Loucy (cell line): Measurements from ENCODE around the gene PRRG3.

Source experiments
- H2AFZ ChIP-seq: fragments of 200-600 bp; sonication (generic); 2 replicates; pipeline ENCODE4 v1.6.0; 2016; ENCODE audit warnings: antibody characterized with exemption, mild to moderate bottlenecking, low read length, moderate library complexity
- H3F3A ChIP-seq: fragments of 200-600 bp; 2 replicates; pipeline ENCODE4 v1.6.0; 2016; ENCODE audit warnings: antibody characterized with exemption, low read depth, mild to moderate bottlenecking
- H3K27me3 ChIP-seq: fragments of 200-600 bp; sonication (generic); 2 replicates; pipeline ENCODE4 v1.6.1; 2014; ENCODE audit warnings: low read length, mild to moderate bottlenecking; ENCODE audit not compliant: insufficient read depth, poor library complexity, severe bottlenecking
- H3K36me3 ChIP-seq: fragments of 200-600 bp; sonication (generic); 2 replicates; pipeline ENCODE4 v1.6.1; 2016; ENCODE audit warnings: low read length; ENCODE audit not compliant: insufficient read depth
- H3K4me1 ChIP-seq: fragments of 200-600 bp; sonication (generic); 2 replicates; pipeline ENCODE4 v1.5.1; 2014; ENCODE audit warnings: low read length, mild to moderate bottlenecking; ENCODE audit not compliant: insufficient read depth, poor library complexity, severe bottlenecking
- H3K4me2 ChIP-seq: fragments of 200-600 bp; sonication (generic); 2 replicates; pipeline ENCODE4 v1.6.0; 2014; ENCODE audit warnings: antibody characterized with exemption, low read length, low read depth, mild to moderate bottlenecking; ENCODE audit not compliant: poor library complexity, severe bottlenecking
- H3K4me3 ChIP-seq: fragments of 200-600 bp; sonication (generic); 2 replicates; pipeline ENCODE4 v1.5.1; 2014; ENCODE audit warnings: low read length, mild to moderate bottlenecking, mixed read lengths; ENCODE audit not compliant: poor library complexity, severe bottlenecking
- H3K79me2 ChIP-seq: fragments of 200-600 bp; sonication (generic); 2 replicates; pipeline ENCODE4 v1.6.1; 2014; ENCODE audit warnings: low read length; ENCODE audit not compliant: insufficient read depth
- H3K9ac ChIP-seq: fragments of 200-600 bp; sonication (generic); 2 replicates; pipeline ENCODE4 v1.6.0; 2014; ENCODE audit warnings: mild to moderate bottlenecking, low read depth, low read length, moderate library complexity; ENCODE audit not compliant: poor library complexity, severe bottlenecking
- H3K9me2 ChIP-seq: fragments of 200-600 bp; sonication (generic); replicated peaks from 2 replicates; pipeline ENCODE4 v1.6.1; 2016; ENCODE audit warnings: low read depth, low read length, mixed read lengths
- H3K9me3 ChIP-seq: fragments of 200-600 bp; sonication (generic); 2 replicates; pipeline ENCODE4 v1.6.1; 2014; ENCODE audit warnings: mild to moderate bottlenecking, antibody characterized with exemption, low read length, low read depth; ENCODE audit not compliant: insufficient read depth
- H4K20me1 ChIP-seq: fragments of 200-600 bp; sonication (generic); 2 replicates; pipeline ENCODE4 v1.6.0; 2014; ENCODE audit warnings: antibody characterized with exemption, low read length, mild to moderate bottlenecking; ENCODE audit not compliant: insufficient read depth, poor library complexity, severe bottlenecking
- EZH2phosphoT487 ChIP-seq: fragments of 200-600 bp; IDR thresholded peaks from 2 replicates; pipeline ENCODE4 v1.6.1; 2018; ENCODE audit warnings: antibody characterized with exemption, mild to moderate bottlenecking, moderate library complexity, borderline replicate concordance
- TF ChIP-seq, protein P1 (sequence below): fragments of 200-600 bp; sonication (generic); conservative IDR thresholded peaks from 2 replicates; pipeline ENCODE4 v1.5.1; 2014; ENCODE audit warnings: mild to moderate bottlenecking, antibody characterized with exemption, low read length

PRRG3 gene

DNA sequence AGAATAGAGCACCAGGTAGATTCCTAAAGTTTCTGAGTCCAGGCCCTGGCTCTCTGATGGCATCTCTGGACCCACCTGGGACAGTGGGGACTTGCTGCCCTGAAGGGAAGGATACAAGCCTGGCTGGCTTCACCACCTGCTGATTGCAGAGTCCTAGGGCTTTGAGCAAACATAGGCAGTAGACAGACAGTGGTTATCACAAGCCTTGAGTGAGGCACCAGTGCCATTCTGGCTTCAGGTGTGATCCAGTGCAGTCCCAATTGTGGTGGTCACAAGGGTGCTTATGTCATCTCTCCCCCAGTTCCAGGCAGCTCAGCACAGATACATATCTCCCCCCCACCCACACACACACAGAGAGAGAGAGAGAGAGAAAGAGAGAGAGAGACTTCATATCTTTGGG lies 6.6 kb upstream of the PRRG3 start:
- H3K27me3 ChIP-seq = no peaks in the 10 kb centered on the region

DNA sequence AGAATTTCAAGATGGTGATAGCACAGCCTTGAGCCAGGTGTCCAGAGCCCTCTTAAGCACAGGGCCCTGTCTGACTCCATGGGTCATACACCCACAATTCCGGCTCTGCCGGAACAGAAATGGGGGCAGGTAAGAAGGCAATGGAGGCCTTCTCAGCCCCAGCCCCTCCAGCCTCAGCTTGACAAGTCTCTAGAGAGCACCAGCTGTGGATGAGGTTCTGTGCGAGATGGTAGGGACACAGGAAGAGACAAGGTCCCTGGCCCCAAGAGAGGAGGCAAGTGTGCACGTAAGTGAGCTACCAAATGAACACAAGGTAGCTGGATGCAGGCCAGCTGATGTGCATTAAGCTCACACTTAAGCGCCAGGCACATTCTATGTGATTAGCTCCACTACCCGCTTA lies 2.4 kb upstream of the PRRG3 start:
- Histone ChIP-seq H3K36me3 (no peaks in the 10 kb centered on the region), H4K20me1 (no peaks in the 10 kb centered on the region), H3K9ac (no peak overlapping the region), H3K9me3 (no peaks in the 10 kb centered on the region), H3F3A (no peaks in the 10 kb centered on the region), H3K79me2 (no peaks in the 10 kb centered on the region), H3K9me2 (no peaks in the 10 kb centered on the region), H3K27me3 (no peaks in the 10 kb centered on the region), H3K4me3 (no peak overlapping the region), H2AFZ (no peak overlapping the region), H3K4me1 (no peaks in the 10 kb centered on the region), H3K4me2 (no peak overlapping the region)
- TF ChIP-seq EZH2phosphoT487 = no peak
- TF ChIP-seq, protein P1, sequence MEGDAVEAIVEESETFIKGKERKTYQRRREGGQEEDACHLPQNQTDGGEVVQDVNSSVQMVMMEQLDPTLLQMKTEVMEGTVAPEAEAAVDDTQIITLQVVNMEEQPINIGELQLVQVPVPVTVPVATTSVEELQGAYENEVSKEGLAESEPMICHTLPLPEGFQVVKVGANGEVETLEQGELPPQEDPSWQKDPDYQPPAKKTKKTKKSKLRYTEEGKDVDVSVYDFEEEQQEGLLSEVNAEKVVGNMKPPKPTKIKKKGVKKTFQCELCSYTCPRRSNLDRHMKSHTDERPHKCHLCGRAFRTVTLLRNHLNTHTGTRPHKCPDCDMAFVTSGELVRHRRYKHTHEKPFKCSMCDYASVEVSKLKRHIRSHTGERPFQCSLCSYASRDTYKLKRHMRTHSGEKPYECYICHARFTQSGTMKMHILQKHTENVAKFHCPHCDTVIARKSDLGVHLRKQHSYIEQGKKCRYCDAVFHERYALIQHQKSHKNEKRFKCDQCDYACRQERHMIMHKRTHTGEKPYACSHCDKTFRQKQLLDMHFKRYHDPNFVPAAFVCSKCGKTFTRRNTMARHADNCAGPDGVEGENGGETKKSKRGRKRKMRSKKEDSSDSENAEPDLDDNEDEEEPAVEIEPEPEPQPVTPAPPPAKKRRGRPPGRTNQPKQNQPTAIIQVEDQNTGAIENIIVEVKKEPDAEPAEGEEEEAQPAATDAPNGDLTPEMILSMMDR = no peak

More for the DNA sequence above, 6.6 kb upstream of the PRRG3 start:
- no peaks in the 10 kb centered on the region for H3K79me2 ChIP-seq
- no peak overlapping the region for H3K4me2 ChIP-seq
- no peaks in the 10 kb centered on the region for H3K36me3 ChIP-seq
- H3K4me1 ChIP-seq = no peaks in the 10 kb centered on the region
- no peak overlapping the region for H3K9ac ChIP-seq
- H3F3A ChIP-seq = no peaks in the 10 kb centered on the region
- H2AFZ ChIP-seq = no peak overlapping the region
- TF ChIP-seq, protein P1 = no peak
- TF ChIP-seq EZH2phosphoT487 = no peak
- H4K20me1 ChIP-seq = no peaks in the 10 kb centered on the region
- no peak overlapping the region for H3K4me3 ChIP-seq
- H3K9me2 ChIP-seq = no peaks in the 10 kb centered on the region
- no peaks in the 10 kb centered on the region for H3K9me3 ChIP-seq

DNA sequence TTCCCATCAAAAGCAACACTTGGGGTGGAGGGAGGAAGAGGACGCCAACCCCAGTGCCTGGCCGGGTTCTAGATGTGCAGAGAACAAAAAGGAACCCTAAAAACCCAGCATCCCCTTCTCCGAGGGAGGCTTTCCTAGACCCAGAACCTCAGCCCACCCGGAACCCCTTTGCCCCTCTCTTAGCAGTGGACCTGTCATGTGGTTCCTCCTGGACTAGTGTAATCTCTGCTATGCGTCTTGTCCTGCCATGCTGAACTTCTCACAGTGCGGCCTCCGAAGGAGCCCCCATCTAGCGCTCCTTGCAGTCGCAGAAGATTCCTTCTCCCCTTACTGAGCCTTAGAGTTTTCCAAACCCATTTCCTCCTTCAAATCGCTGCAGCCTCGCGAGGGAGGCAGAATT lies 1.1 kb upstream of the PRRG3 start:
- Histone ChIP-seq H3K4me2 (no peak overlapping the region), H3K79me2 (no peaks in the 10 kb centered on the region), H2AFZ (no peak overlapping the region), H3K4me3 (no peak overlapping the region), H4K20me1 (no peaks in the 10 kb centered on the region), H3K27me3 (no peaks in the 10 kb centered on the region), H3K9me3 (no peaks in the 10 kb centered on the region), H3K9me2 (no peaks in the 10 kb centered on the region), H3K9ac (no peak overlapping the region), H3F3A (no peaks in the 10 kb centered on the region), H3K4me1 (no peaks in the 10 kb centered on the region), H3K36me3 (no peaks in the 10 kb centered on the region)
- no peak for TF ChIP-seq EZH2phosphoT487
- TF ChIP-seq, protein P1 = no peak
